Smooth muscle cell (in vitro differentiated cells): ENCODE measurements around the gene TMEM61. TPM values are rescaled to one million over a fixed set of nuclear protein-coding genes. Genes with fewer than 3 reads are reported as not detected.

Experiments
- DNase-seq: peaks from one replicate; lab custom pipeline; 2025; ENCODE audit not compliant: unreplicated experiment; lab: John Stamatoyannopoulos, UW
- H2AFZ ChIP-seq: fragments of 200-600 bp; sonication (generic); 2 replicates; pipeline ENCODE4 v1.6.0; 2016; ENCODE audit warnings: antibody characterized with exemption, low read depth, mild to moderate bottlenecking
- H3F3A ChIP-seq: fragments of 200-600 bp; sonication (generic); 2 replicates; pipeline ENCODE4 v1.6.0; 2017; ENCODE audit warnings: antibody characterized with exemption, low read depth
- H3K27ac ChIP-seq: fragments of 200-600 bp; sonication (generic); 2 replicates; pipeline ENCODE4 v1.5.1; 2016; ENCODE audit warnings: low read depth, mild to moderate bottlenecking
- H3K27me3 ChIP-seq: fragments of 200-600 bp; sonication (generic); 2 replicates; pipeline ENCODE4 v1.6.1; 2016; ENCODE audit warnings: low read depth, mild to moderate bottlenecking
- H3K36me3 ChIP-seq: fragments of 200-600 bp; sonication (generic); 2 replicates; pipeline ENCODE4 v1.5.1; 2016; ENCODE audit warnings: low read depth
- H3K4me1 ChIP-seq: fragments of 200-600 bp; sonication (generic); 2 replicates; pipeline ENCODE4 v1.5.1; 2016; ENCODE audit warnings: low read depth
- H3K4me2 ChIP-seq: fragments of 200-600 bp; sonication (generic); 2 replicates; pipeline ENCODE4 v1.6.0; 2016; ENCODE audit warnings: mild to moderate bottlenecking
- H3K4me3 ChIP-seq: fragments of 200-600 bp; sonication (generic); 2 replicates; pipeline ENCODE4 v1.5.1; 2016; ENCODE audit warnings: mild to moderate bottlenecking
- H3K79me2 ChIP-seq: fragments of 200-600 bp; sonication (generic); 2 replicates; pipeline ENCODE4 v1.6.0; 2016; ENCODE audit warnings: low read depth, mild to moderate bottlenecking
- H3K9ac ChIP-seq: fragments of 200-600 bp; sonication (generic); 2 replicates; pipeline ENCODE4 v1.6.0; 2016; ENCODE audit warnings: low read depth
- H3K9me3 ChIP-seq: fragments of 200-600 bp; sonication (generic); replicated peaks from 2 replicates; pipeline ENCODE4 v1.5.1; 2016; ENCODE audit warnings: low read depth
- H4K20me1 ChIP-seq: fragments of 200-600 bp; sonication (generic); 2 replicates; pipeline ENCODE4 v1.6.0; 2016; ENCODE audit warnings: low read depth
- WGBS: methylation state at CpG from one replicate; pipeline ENCODE4 v1.1.7; 2016; ENCODE audit warnings: low lambda C conversion rate; 5-methylcytosine and 5-hydroxymethylcytosine counted together
- polyA plus RNA-seq: library from polyadenylated mRNA; unstranded; fragments of >200 nt; fragmentation: Nextera tagmentation; extraction: Ambion mirVana; gene quantifications from 2 replicates; pipeline ENCODE4 v1.2.1, GENCODE V29; 2016
- total RNA-seq: library from RNA; depleted of rRNA; stranded (reverse); fragments of >200 nt; gene quantifications from 2 replicates; pipeline ENCODE4 v1.2.3, GENCODE V29; 2014
- TF ChIP-seq, protein P1 (sequence below): fragments of 200-600 bp; sonication (generic); IDR thresholded peaks from 2 replicates; pipeline ENCODE4 v1.5.1; 2017; ENCODE audit warnings: borderline replicate concordance, mild to moderate bottlenecking, antibody characterized with exemption; ENCODE audit not compliant: insufficient read depth, poor library complexity, severe bottlenecking

The TMEM61 gene
- total and polyA plus RNA-seq, 2 experiments from 2014 or later: 0.13 to 0.86 TPM

DNA sequence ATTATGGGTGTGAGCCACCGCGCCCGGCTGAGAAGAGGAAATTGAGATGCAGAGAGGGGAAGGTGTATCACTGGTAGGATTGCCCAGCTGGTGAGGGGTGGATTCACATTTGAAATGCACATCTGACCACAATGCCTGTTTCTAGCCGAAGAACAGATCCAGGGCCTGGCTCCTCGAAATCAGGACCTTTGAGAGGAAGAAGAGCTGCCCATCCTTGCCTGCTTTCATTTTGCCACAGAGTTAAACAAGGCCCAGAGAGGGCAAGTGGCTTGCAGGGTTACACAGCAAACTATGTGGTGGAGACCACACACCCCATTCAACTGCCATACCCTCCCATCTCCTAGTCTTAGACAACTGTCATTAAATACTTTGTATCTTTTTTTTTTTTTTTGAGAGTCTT is 32.9 kb upstream of the TMEM61 start:
- DNase-seq: no peak

DNA sequence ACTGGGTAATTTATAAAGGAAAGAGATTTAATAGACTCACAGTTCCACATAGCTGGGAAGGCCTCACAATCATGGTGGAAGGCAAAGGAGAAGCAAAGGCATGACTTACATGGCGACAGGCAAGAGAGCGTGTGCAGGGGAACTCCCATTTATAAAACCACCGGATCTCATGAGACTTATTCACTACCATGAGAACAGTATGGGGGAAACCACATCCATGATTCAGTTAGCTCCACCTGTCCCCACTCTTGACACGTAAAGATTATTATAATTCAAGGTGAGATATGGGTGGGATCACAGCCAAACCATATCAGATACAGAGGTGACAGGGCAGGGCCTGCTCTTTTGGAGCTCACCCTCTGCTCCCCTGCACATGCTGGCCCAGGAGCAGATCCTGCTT is 31.4 kb upstream of the TMEM61 start:
- WGBS: 100% methylated on average over 4 of the region's 4 CpGs
- no peak overlapping the region for H2AFZ ChIP-seq
- TF ChIP-seq, protein P1, sequence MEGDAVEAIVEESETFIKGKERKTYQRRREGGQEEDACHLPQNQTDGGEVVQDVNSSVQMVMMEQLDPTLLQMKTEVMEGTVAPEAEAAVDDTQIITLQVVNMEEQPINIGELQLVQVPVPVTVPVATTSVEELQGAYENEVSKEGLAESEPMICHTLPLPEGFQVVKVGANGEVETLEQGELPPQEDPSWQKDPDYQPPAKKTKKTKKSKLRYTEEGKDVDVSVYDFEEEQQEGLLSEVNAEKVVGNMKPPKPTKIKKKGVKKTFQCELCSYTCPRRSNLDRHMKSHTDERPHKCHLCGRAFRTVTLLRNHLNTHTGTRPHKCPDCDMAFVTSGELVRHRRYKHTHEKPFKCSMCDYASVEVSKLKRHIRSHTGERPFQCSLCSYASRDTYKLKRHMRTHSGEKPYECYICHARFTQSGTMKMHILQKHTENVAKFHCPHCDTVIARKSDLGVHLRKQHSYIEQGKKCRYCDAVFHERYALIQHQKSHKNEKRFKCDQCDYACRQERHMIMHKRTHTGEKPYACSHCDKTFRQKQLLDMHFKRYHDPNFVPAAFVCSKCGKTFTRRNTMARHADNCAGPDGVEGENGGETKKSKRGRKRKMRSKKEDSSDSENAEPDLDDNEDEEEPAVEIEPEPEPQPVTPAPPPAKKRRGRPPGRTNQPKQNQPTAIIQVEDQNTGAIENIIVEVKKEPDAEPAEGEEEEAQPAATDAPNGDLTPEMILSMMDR: no peak

More for the DNA sequence above, 32.9 kb upstream of the TMEM61 start:
- no peaks in the 10 kb centered on the region for H3K9me3 ChIP-seq
- no peak overlapping the region for H3K4me3 ChIP-seq
- H2AFZ ChIP-seq: no peak overlapping the region
- H3K4me1 ChIP-seq: no peaks in the 10 kb centered on the region
- TF ChIP-seq, protein P1: no peak
- no peaks in the 10 kb centered on the region for H3F3A ChIP-seq
- no peak overlapping the region for H3K4me2 ChIP-seq
- no peak overlapping the region for H3K27ac ChIP-seq
- no peaks in the 10 kb centered on the region for H3K79me2 ChIP-seq
- H3K27me3 ChIP-seq: no peaks in the 10 kb centered on the region
- H4K20me1 ChIP-seq: no peaks in the 10 kb centered on the region
- no peaks in the 10 kb centered on the region for H3K36me3 ChIP-seq
- no peak overlapping the region for H3K9ac ChIP-seq
- 89% methylated on average over 5 of the region's 5 CpGs for WGBS

DNA sequence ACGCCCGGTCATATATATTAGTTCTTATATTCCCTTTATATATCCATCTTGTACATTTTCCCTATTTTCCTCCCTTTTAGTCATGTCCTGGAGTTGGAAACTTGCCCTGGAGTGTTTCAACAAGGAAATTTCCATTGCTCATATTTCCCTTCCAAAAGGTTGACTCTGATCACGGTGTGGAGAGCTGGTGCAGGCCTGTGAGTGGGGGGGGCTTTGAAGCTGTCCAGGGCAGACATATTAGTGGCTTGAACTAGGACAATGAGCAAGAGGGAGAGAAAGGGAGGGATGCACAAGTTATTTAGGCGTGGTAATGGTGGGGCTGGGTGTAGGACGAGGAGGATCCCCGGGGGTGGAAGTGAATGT is 30.4 kb upstream of the TMEM61 start:
- DNase-seq: no peak
- Histone ChIP-seq H3K27me3 (no peaks in the 10 kb centered on the region), H3K4me3 (no peak overlapping the region), H2AFZ (peak overlapping the region; percentile 90), H3K4me2 (no peak overlapping the region), H4K20me1 (no peaks in the 10 kb centered on the region), H3K4me1 (no peaks in the 10 kb centered on the region), H3K36me3 (no peaks in the 10 kb centered on the region), H3K9me3 (no peaks in the 10 kb centered on the region), H3K9ac (no peak overlapping the region), H3K27ac (no peak overlapping the region), H3K79me2 (no peaks in the 10 kb centered on the region), H3F3A (no peaks in the 10 kb centered on the region)
- WGBS: 75% methylated on average over 6 of the region's 6 CpGs
- TF ChIP-seq, protein P1: no peak

More for the DNA sequence above, 31.4 kb upstream of the TMEM61 start:
- no peak overlapping the region for H3K4me2 ChIP-seq
- DNase-seq: no peak
- no peaks in the 10 kb centered on the region for H3F3A ChIP-seq
- no peaks in the 10 kb centered on the region for H3K9me3 ChIP-seq
- H3K9ac ChIP-seq: no peak overlapping the region
- H4K20me1 ChIP-seq: no peaks in the 10 kb centered on the region
- H3K27ac ChIP-seq: no peak overlapping the region
- H3K27me3 ChIP-seq: no peaks in the 10 kb centered on the region
- no peaks in the 10 kb centered on the region for H3K79me2 ChIP-seq
- no peaks in the 10 kb centered on the region for H3K4me1 ChIP-seq
- no peak overlapping the region for H3K4me3 ChIP-seq
- H3K36me3 ChIP-seq: no peaks in the 10 kb centered on the region

DNA sequence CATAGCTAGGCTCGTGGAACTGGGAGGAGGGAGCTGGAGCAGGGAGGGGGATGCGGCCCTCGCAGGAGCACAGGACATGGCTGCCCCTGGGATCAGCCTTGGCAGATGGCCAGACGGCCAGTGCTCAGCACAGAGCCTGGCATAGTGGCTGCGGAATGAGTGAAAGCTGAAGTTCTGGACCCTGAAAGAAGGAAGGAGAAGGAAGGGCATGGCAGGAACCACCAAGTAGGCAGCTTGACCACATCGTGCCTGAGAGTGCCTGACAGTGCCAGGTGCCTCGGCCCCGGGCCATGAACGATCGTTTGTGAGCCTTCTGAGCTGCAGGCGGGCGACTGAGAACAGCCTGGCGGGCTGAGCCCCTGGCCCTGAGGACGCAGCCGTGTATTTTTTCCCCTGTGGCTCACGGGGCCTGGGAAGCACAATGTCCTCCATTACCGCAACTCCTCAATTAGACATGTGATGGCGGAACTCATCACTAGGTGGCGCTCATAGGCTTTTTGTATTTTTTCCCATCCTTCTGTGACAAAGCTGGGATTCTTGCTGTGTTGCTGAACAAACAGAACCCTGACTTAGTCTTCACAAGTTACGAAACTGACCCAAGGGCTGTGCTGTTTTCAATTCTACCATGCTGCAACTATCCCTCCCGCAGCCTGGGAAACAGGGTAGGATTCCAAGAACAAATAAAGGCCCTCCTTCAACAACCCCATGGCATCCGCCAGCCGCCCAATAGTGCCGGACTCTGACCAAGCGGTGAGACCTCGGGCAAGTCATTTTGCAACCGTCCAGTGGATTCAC is 29.9 kb upstream of the TMEM61 start:
- H3K4me2 ChIP-seq: peak overlapping the region; percentile 69
- DNase-seq: peak; percentile 50
- H3K9ac ChIP-seq: no peak overlapping the region
- no peaks in the 10 kb centered on the region for H3K79me2 ChIP-seq
- H3K27ac ChIP-seq: no peak overlapping the region
- 40% methylated on average over 26 of the region's 27 CpGs for WGBS
- TF ChIP-seq, protein P1: peak; percentile 74
- H3K27me3 ChIP-seq: no peaks in the 10 kb centered on the region
- no peak overlapping the region for H3K4me3 ChIP-seq
- H3K4me1 ChIP-seq: no peaks in the 10 kb centered on the region
- H4K20me1 ChIP-seq: no peaks in the 10 kb centered on the region
- H3K36me3 ChIP-seq: no peaks in the 10 kb centered on the region
- no peaks in the 10 kb centered on the region for H3F3A ChIP-seq
- H3K9me3 ChIP-seq: no peaks in the 10 kb centered on the region
- peak overlapping the region; percentile 90 for H2AFZ ChIP-seq
